SU-DHL-6 (cell line): Measurements from ENCODE around the gene GUCY1B1.

Experiments used
- CTCF ChIP-seq: fragments of 200-600 bp; sonication (generic); IDR thresholded peaks from one replicate; pipeline ENCODE4 v1.5.1; 2017; ENCODE audit warnings: antibody characterized with exemption, mild to moderate bottlenecking, low read length, moderate library complexity; ENCODE audit not compliant: insufficient read depth, poor library complexity, severe bottlenecking
- EZH2phosphoT487 ChIP-seq: fragments of 200-600 bp; sonication (generic), shearing (Covaris generic); conservative IDR thresholded peaks from 2 replicates; pipeline ENCODE4 v1.6.1; 2018; ENCODE audit warnings: mild to moderate bottlenecking, antibody characterized with exemption, low read length, moderate library complexity, mixed read lengths

GRCh38 chr4:155711556-155711955 lies 47.3 kb upstream of the GUCY1B1 start:
- no peak for TF ChIP-seq CTCF
- TF ChIP-seq EZH2phosphoT487 = no peak
